Activated B cell treated with CpG ODN at 0.5 μM for 24 hours (primary cell): Measurements from ENCODE around the gene TANGO6. TPM values are rescaled to one million over a fixed set of nuclear protein-coding genes. Genes with fewer than 3 reads are reported as not detected.
A peak's percentile ranks its signal among the peaks of the same experiment; 100 is the strongest.

ENCODE experiments used
- ATAC-seq: fragments of 200-7000 bp; cut with Tn5 transposase; one replicate; pipeline ENCODE4 v1.10.0; 2021; ENCODE audit warnings: low read depth, mild to moderate bottlenecking, moderate library complexity
- CTCF ChIA-PET: fragments of 350-600 bp; sonication (Branson Sonifier 250); formaldehyde crosslinking; loops from one replicate; lab custom pipeline; 2021; ENCODE audit warnings: antibody characterized with exemption; lab: Charles Lee
- POLR2A ChIA-PET: fragments of 350-600 bp; sonication (Branson Sonifier 250); formaldehyde crosslinking; loops from one replicate; lab custom pipeline; 2021; ENCODE audit warnings: antibody characterized with exemption; lab: Charles Lee
- DNase-seq: peaks from one replicate; pipeline ENCODE4 v3.0.0; 2022
- H3K27ac Mint-ChIP-seq: one replicate; pipeline ENCODE4 v1.8.0; 2020; ENCODE audit warnings: mixed read lengths
- H3K27me3 Mint-ChIP-seq: one replicate; pipeline ENCODE4 v1.8.0; 2021; ENCODE audit warnings: mixed read lengths
- H3K36me3 Mint-ChIP-seq: one replicate; pipeline ENCODE4 v1.8.0; 2021; ENCODE audit warnings: low read depth, mixed read lengths
- H3K4me1 Mint-ChIP-seq: one replicate; pipeline ENCODE4 v1.8.0; 2021; ENCODE audit warnings: mixed read lengths
- H3K4me3 Mint-ChIP-seq: one replicate; pipeline ENCODE4 v1.8.0; 2020; ENCODE audit warnings: mild to moderate bottlenecking, mixed read lengths
- H3K9me3 Mint-ChIP-seq: one replicate; pipeline ENCODE4 v1.8.0; 2020; ENCODE audit warnings: mixed read lengths
- intact Hi-C: fragments of 100-400 bp; cut with micrococcal nuclease; formaldehyde crosslinking; loops from one replicate; pipeline ENCODE4 v1.15.1; 2024
- total RNA-seq: library from RNA; stranded (reverse); gene quantifications from 2 replicates; pipeline ENCODE4 v1.2.3, GENCODE V29; 2022
- TF ChIP-seq, protein P1 (sequence below): fragments of 200-600 bp; IDR thresholded peaks from one replicate; pipeline ENCODE4 v1.8.0; 2022; ENCODE audit warnings: antibody characterized with exemption, mild to moderate bottlenecking

Gene TANGO6
- total RNA-seq, 1 donor from 2014 or later = 39.4 TPM

DNA sequence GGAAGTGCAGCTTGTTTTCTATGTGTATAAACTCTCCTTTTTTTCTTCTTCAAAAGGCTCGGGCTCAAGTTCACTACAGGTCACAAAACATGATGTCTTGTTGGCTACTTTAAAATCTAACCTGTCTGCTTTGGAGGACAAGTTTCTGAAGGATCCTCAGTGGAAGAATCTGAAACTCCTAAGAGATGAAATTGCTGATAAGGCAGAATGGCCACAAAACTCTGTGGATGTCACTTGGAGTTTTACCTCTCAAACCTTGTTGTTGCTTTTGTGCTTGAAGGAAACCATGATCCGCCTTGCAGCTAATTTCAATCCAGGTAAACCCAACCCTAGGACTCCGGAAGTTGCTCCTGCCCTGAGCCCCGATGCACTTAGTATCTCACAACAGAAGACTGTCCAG, 16.5 kb downstream of the TANGO6 start:
- Mint-ChIP-seq H3K9me3 (peaks cover 3% of the 10 kb centered on the region), H3K4me3 (no peak overlapping the region), H3K27ac (no peak overlapping the region), H3K4me1 (peaks cover 3% of the 10 kb centered on the region), H3K36me3 (peaks cover 48% of the 10 kb centered on the region), H3K27me3 (no peaks in the 10 kb centered on the region)
- DNase-seq = no peak
- TF ChIP-seq, protein P1, sequence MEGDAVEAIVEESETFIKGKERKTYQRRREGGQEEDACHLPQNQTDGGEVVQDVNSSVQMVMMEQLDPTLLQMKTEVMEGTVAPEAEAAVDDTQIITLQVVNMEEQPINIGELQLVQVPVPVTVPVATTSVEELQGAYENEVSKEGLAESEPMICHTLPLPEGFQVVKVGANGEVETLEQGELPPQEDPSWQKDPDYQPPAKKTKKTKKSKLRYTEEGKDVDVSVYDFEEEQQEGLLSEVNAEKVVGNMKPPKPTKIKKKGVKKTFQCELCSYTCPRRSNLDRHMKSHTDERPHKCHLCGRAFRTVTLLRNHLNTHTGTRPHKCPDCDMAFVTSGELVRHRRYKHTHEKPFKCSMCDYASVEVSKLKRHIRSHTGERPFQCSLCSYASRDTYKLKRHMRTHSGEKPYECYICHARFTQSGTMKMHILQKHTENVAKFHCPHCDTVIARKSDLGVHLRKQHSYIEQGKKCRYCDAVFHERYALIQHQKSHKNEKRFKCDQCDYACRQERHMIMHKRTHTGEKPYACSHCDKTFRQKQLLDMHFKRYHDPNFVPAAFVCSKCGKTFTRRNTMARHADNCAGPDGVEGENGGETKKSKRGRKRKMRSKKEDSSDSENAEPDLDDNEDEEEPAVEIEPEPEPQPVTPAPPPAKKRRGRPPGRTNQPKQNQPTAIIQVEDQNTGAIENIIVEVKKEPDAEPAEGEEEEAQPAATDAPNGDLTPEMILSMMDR = no peak
- CTCF ChIA-PET = no interaction called here
- intact Hi-C loops = no loop called here
- ATAC-seq = no peak
- POLR2A ChIA-PET = no interaction called here

DNA sequence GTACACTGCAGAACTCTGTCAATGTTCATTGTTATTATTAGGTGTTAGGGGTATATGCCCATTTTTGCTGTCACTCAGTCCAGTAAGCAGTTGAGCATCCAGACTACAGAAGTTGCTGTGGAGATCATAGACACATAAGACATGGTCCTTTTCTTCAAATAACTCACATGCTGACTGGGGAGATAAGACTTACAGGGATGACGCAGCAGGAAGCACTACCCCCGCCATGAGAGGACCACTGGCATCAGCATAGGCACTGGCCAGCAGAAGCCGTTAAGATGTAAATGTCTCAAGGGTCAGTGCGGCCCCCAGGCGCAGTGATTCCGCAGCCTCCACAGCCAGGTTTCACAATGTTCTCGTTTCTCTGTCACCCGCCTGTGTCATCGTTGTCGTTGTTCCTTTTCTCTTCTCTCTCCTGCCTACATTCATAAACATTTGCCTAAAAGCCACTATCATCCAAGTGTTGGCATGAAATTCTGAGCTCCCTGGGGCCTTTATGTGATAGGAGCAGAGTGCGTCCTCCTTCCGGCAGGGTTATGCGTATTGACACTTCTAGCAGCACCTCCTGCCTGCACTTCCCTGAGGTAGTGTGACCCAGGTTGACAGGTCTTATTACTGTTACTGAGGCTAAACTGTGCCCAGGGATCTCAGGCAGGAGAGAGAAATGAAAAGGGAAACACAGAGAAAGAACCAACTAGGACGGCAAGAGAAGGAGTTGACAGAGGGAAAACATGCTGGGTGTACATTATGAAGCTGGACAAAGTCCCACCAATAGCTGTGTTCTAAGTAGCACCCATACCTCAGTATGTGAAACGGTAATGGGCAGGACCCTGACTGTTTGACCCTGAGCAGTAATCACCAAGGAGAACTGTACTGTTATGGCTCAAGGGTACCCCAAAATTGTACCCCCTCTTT, 17.9 kb downstream of the TANGO6 start:
- Mint-ChIP-seq H3K27ac (no peak overlapping the region), H3K4me3 (no peak overlapping the region), H3K9me3 (peaks cover 3% of the 10 kb centered on the region), H3K4me1 (peaks cover 10% of the 10 kb centered on the region), H3K27me3 (no peaks in the 10 kb centered on the region), H3K36me3 (peaks cover 53% of the 10 kb centered on the region)
- DNase-seq (no peak), ATAC-seq (no peak)
- ChIA-PET CTCF (no interaction called here), POLR2A (no interaction called here)
- TF ChIP-seq, protein P1 = no peak
- intact Hi-C loops = no loop called here

DNA sequence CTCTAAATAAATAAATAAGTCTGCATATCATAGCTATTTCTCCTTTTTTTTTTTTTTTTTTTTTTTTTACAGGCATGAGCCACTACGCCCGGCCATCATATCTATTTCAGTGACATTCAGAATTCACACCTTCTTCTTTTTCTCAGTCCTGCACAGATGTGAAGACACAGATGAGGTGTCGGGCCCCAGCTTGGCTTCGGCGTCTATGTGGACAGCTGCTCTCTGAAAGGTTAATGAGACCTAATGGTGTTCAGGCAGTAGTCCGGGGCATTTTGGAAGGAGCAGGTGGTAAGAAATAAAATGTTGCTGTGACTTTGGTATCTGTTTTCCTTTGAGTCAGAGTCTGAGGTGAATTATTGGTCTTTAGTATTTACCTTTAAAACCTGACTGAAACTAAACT, 23.6 kb downstream of the TANGO6 start:
- Mint-ChIP-seq H3K27me3 (no peaks in the 10 kb centered on the region), H3K9me3 (no peaks in the 10 kb centered on the region), H3K36me3 (peaks cover 63% of the 10 kb centered on the region), H3K27ac (no peak overlapping the region), H3K4me1 (peaks cover 10% of the 10 kb centered on the region), H3K4me3 (no peak overlapping the region)
- intact Hi-C loops = no loop called here
- CTCF ChIA-PET = no interaction called here
- POLR2A ChIA-PET = no interaction called here
- ATAC-seq = peak; percentile 40
- TF ChIP-seq, protein P1 = no peak
- no peak for DNase-seq

DNA sequence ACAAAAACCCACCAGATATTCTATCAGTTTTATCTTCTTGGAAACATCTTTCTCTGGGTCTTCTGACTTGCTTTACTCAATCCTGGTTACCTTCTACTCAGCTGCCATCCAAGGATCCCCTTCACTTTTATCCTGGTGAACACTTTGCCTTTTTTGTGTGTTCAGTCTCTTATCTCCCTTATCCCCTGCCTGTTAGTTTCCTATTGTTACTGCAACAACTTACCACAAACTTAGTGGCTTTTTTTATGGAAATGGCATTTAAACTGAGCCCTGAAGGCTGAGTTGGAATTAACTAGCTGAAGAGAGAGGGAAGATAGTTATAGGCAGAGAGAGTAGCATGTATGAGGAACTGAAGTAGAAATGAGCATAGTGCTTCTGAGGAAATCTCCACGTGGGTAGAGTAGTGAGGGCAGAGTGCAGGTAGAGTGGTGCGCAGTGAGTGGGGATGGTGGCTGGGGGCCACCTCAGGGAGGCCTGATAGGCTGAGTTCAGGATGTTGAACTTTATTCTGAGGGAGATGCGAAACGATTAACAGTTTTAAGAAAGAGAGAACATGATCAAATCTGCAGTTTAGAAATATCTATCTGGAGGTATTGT, 26.3 kb downstream of the TANGO6 start:
- H3K27ac Mint-ChIP-seq = no peak overlapping the region
- ATAC-seq = no peak
- no peaks in the 10 kb centered on the region for H3K27me3 Mint-ChIP-seq
- no peak for DNase-seq
- TF ChIP-seq, protein P1 = no peak
- ChIA-PET POLR2A (interaction anchor here (0.8 kb wide), 1 partner anchor 24 kb away, joined by 3 read pairs; no protein-coding TSS in a partner anchor), CTCF (no interaction called here)
- H3K9me3 Mint-ChIP-seq = no peaks in the 10 kb centered on the region
- H3K36me3 Mint-ChIP-seq = peaks cover 61% of the 10 kb centered on the region
- peaks cover 9% of the 10 kb centered on the region for H3K4me1 Mint-ChIP-seq
- intact Hi-C loops = no loop called here
- H3K4me3 Mint-ChIP-seq = no peak overlapping the region
